ENCODE measurements around the gene CENPK. TPM values are rescaled to one million over a fixed set of nuclear protein-coding genes. Genes with fewer than 3 reads are reported as not detected.
"Not testable (repeated sequence)": the region's sequence is repeated elsewhere in the genome, so short reads cannot be mapped to it uniquely, and the experiment has no call there.

CENPK gene
- polyA plus RNA-seq (2013, experiment 1 of 2): 93.4 TPM
- 101 TPM for polyA plus RNA-seq (2013, experiment 2 of 2)

- Histone ChIP-seq H3K79me1 (ENCODE audit: low read depth, low read length) (peaks cover 2% of the 10 kb centered on the region), H3K9me3 (replicated peaks in 1 of 2; ENCODE audit: control insufficient read depth in 2 of 2, insufficient read depth in 1 of 2, low read depth in 1 of 2, low read length in 2 of 2) (no peaks in the 10 kb centered on the region)
These were observed at the start of gene CENPK, which contains the start of gene PPWD1 for GRCh38 chr5:65562731-65563701. Gene CENPK, minus strand, starts transcription at chr5:65563168. Its CDS starts 8,261 bp downstream, at chr5:65554907. Gene PPWD1, plus strand, starts transcription at chr5:65563296. Its CDS starts 15 bp downstream, at chr5:65563311.

GRCh38 chr5:65612298-65612907, 49.4 kb upstream of the CENPK start:
- WGBS, 2 donors (ENCODE audit: extremely low coverage in 2 of 2, insufficient read length in 2 of 2, insufficient replicate concordance in 1 of 2): no CpG with 5 or more reads among the region's 4 CpGs
- Histone ChIP-seq H2AK5ac (ENCODE audit: low read depth, low read length) (no peak overlapping the region), H3K4me2 (ENCODE audit: insufficient read depth, low read length, poor library complexity, severe bottlenecking) (no peak overlapping the region), H2AFZ (ENCODE audit: low read length) (no peak overlapping the region), H3K18ac (ENCODE audit: low read length) (no peak overlapping the region), H3K9me3 (replicated peaks in 1 of 2; ENCODE audit: control insufficient read depth in 2 of 2, insufficient read depth in 1 of 2, low read depth in 1 of 2, low read length in 2 of 2) (no peaks in the 10 kb centered on the region), H4K8ac (ENCODE audit: low read depth, low read length) (no peak overlapping the region), H3K14ac (ENCODE audit: low read length) (no peak overlapping the region), H2BK5ac (ENCODE audit: low read length) (no peak overlapping the region), H2BK120ac (ENCODE audit: low read depth, low read length) (no peak overlapping the region), H3K4me3 (ENCODE audit: low read length in 2 of 2) (no peak overlapping the region), H3K4ac (ENCODE audit: low read length) (no peak overlapping the region), H3K23ac (ENCODE audit: low read depth, low read length, poor library complexity) (no peak overlapping the region), H4K91ac (ENCODE audit: low read depth, low read length, poor library complexity) (no peak overlapping the region), H3K36me3 (replicated peaks in 1 of 2; ENCODE audit: control insufficient read depth in 2 of 2, insufficient read depth in 2 of 2, low read length in 2 of 2) (peaks cover 7 to 88% of the 10 kb centered on the region in 2 donors), H3K27ac (replicated peaks; ENCODE audit: low read length) (no peak overlapping the region), H2BK15ac (ENCODE audit: low read length) (no peak overlapping the region), H3K4me1 (ENCODE audit: control insufficient read depth in 2 of 2, insufficient read depth in 1 of 2, low read depth in 1 of 2, low read length in 2 of 2) (no peaks in the 10 kb centered on the region), H3K9ac (ENCODE audit: low read depth, low read length, poor library complexity) (no peak overlapping the region), H2BK12ac (ENCODE audit: low read length) (no peak overlapping the region), H3K27me3 (ENCODE audit: control insufficient read depth in 3 of 3, insufficient read depth in 3 of 3, low read depth in 1 of 3, low read length in 3 of 3) (no peaks in the 10 kb centered on the region), H3K79me1 (ENCODE audit: low read depth, low read length) (no peaks in the 10 kb centered on the region)
- DNase-seq (ENCODE audit: low spot score): no peak

More at GRCh38 chr5:65562731-65563701, at the start of gene CENPK, which contains the start of gene PPWD1:
- peak within 1 kb of the TSS; percentile 81 to 87 for H3K4me3 ChIP-seq (ENCODE audit: low read length in 2 of 2)
- H2BK12ac ChIP-seq (ENCODE audit: low read length): no peak within 1 kb of the TSS
- peaks cover 0 to 8% of the 10 kb centered on the region in 2 donors for H3K4me1 ChIP-seq (ENCODE audit: control insufficient read depth in 2 of 2, insufficient read depth in 1 of 2, low read depth in 1 of 2, low read length in 2 of 2)
- H2AK5ac ChIP-seq (ENCODE audit: low read depth, low read length): no peak within 1 kb of the TSS
- peak within 1 kb of the TSS; percentile 71 for H3K4ac ChIP-seq (ENCODE audit: low read length)
- H3K14ac ChIP-seq (ENCODE audit: low read length): peak within 1 kb of the TSS; percentile 25
- peak within 1 kb of the TSS; percentile 89 for H4K8ac ChIP-seq (ENCODE audit: low read depth, low read length)
- peaks cover 0 to 62% of the 10 kb centered on the region in 2 donors for H3K36me3 ChIP-seq (replicated peaks in 1 of 2; ENCODE audit: control insufficient read depth in 2 of 2, insufficient read depth in 2 of 2, low read length in 2 of 2)
- WGBS, 2 donors (ENCODE audit: extremely low coverage in 2 of 2, insufficient read length in 2 of 2, insufficient replicate concordance in 1 of 2): no CpG with 5 or more reads among the region's 54 CpGs
- peak within 1 kb of the TSS; percentile 62 for H2BK5ac ChIP-seq (ENCODE audit: low read length)
- no peaks in the 10 kb centered on the region for H3K27me3 ChIP-seq (ENCODE audit: control insufficient read depth in 3 of 3, insufficient read depth in 3 of 3, low read depth in 1 of 3, low read length in 3 of 3)
- peak within 1 kb of the TSS; percentile 37 for H3K23ac ChIP-seq (ENCODE audit: low read depth, low read length, poor library complexity)
- DNase-seq (ENCODE audit: low spot score): peak; percentile 94
- peak within 1 kb of the TSS; percentile 90 for H2AFZ ChIP-seq (ENCODE audit: low read length)
- no peak within 1 kb of the TSS for H2BK15ac ChIP-seq (ENCODE audit: low read length)
- H2BK120ac ChIP-seq (ENCODE audit: low read depth, low read length): no peak within 1 kb of the TSS
- H3K4me2 ChIP-seq (ENCODE audit: insufficient read depth, low read length, poor library complexity, severe bottlenecking): peak within 1 kb of the TSS; percentile 75
- H3K9ac ChIP-seq (ENCODE audit: low read depth, low read length, poor library complexity): peak within 1 kb of the TSS; percentile 53
- H3K18ac ChIP-seq (ENCODE audit: low read length): peak within 1 kb of the TSS; percentile 90
- H3K27ac ChIP-seq (replicated peaks; ENCODE audit: low read length): peak within 1 kb of the TSS; percentile 72
- no peak within 1 kb of the TSS for H4K91ac ChIP-seq (ENCODE audit: low read depth, low read length, poor library complexity)

GRCh38 chr5:65611524-65611923, 48.6 kb upstream of the CENPK start:
- no peaks in the 10 kb centered on the region for H3K9me3 ChIP-seq (replicated peaks in 1 of 2; ENCODE audit: control insufficient read depth in 2 of 2, insufficient read depth in 1 of 2, low read depth in 1 of 2, low read length in 2 of 2)
- no peak overlapping the region for H4K91ac ChIP-seq (ENCODE audit: low read depth, low read length, poor library complexity)
- H3K4me3 ChIP-seq (ENCODE audit: low read length in 2 of 2): no peak overlapping the region
- no peak overlapping the region for H2BK120ac ChIP-seq (ENCODE audit: low read depth, low read length)
- H3K27me3 ChIP-seq (ENCODE audit: control insufficient read depth in 3 of 3, insufficient read depth in 3 of 3, low read depth in 1 of 3, low read length in 3 of 3): no peaks in the 10 kb centered on the region
- peaks cover 10 to 88% of the 10 kb centered on the region in 2 donors for H3K36me3 ChIP-seq (replicated peaks in 1 of 2; ENCODE audit: control insufficient read depth in 2 of 2, insufficient read depth in 2 of 2, low read length in 2 of 2)
- H2AK5ac ChIP-seq (ENCODE audit: low read depth, low read length): no peak overlapping the region
- no peak overlapping the region for H3K18ac ChIP-seq (ENCODE audit: low read length)
- H3K23ac ChIP-seq (ENCODE audit: low read depth, low read length, poor library complexity): no peak overlapping the region
- no peak overlapping the region for H3K14ac ChIP-seq (ENCODE audit: low read length)
- DNase-seq (ENCODE audit: low spot score): no peak
- no peak overlapping the region for H2BK15ac ChIP-seq (ENCODE audit: low read length)
- H4K8ac ChIP-seq (ENCODE audit: low read depth, low read length): no peak overlapping the region
- H2BK12ac ChIP-seq (ENCODE audit: low read length): no peak overlapping the region
- H2AFZ ChIP-seq (ENCODE audit: low read length): no peak overlapping the region
- H3K4me2 ChIP-seq (ENCODE audit: insufficient read depth, low read length, poor library complexity, severe bottlenecking): no peak overlapping the region
- no peaks in the 10 kb centered on the region for H3K79me1 ChIP-seq (ENCODE audit: low read depth, low read length)
- no peak overlapping the region for H3K4ac ChIP-seq (ENCODE audit: low read length)
- no CpG with 5 or more reads among the region's 3 CpGs for WGBS, 2 donors (ENCODE audit: extremely low coverage in 2 of 2, insufficient read length in 2 of 2, insufficient replicate concordance in 1 of 2)
- H3K27ac ChIP-seq (replicated peaks; ENCODE audit: low read length): no peak overlapping the region
- H3K9ac ChIP-seq (ENCODE audit: low read depth, low read length, poor library complexity): no peak overlapping the region
- no peaks in the 10 kb centered on the region for H3K4me1 ChIP-seq (ENCODE audit: control insufficient read depth in 2 of 2, insufficient read depth in 1 of 2, low read depth in 1 of 2, low read length in 2 of 2)
- H2BK5ac ChIP-seq (ENCODE audit: low read length): no peak overlapping the region

GRCh38 chr5:65601761-65602160, 38.8 kb upstream of the CENPK start:
- WGBS, 2 donors (ENCODE audit: extremely low coverage in 2 of 2, insufficient read length in 2 of 2, insufficient replicate concordance in 1 of 2): no CpG with 5 or more reads among the region's 1 CpG

More at GRCh38 chr5:65601761-65602160, 38.8 kb upstream of the CENPK start:
- not testable (repeated sequence) for H3K27ac ChIP-seq (replicated peaks; ENCODE audit: low read length); H3K4ac ChIP-seq (ENCODE audit: low read length); H2BK120ac ChIP-seq (ENCODE audit: low read depth, low read length); H3K23ac ChIP-seq (ENCODE audit: low read depth, low read length, poor library complexity); H2AFZ ChIP-seq (ENCODE audit: low read length); H3K4me3 ChIP-seq (ENCODE audit: low read length in 2 of 2); H3K18ac ChIP-seq (ENCODE audit: low read length); H2AK5ac ChIP-seq (ENCODE audit: low read depth, low read length); H2BK12ac ChIP-seq (ENCODE audit: low read length); H2BK5ac ChIP-seq (ENCODE audit: low read length); H3K9ac ChIP-seq (ENCODE audit: low read depth, low read length, poor library complexity); H3K14ac ChIP-seq (ENCODE audit: low read length); DNase-seq (ENCODE audit: low spot score); H3K27me3 ChIP-seq (ENCODE audit: control insufficient read depth in 3 of 3, insufficient read depth in 3 of 3, low read depth in 1 of 3, low read length in 3 of 3); H2BK15ac ChIP-seq (ENCODE audit: low read length); H4K91ac ChIP-seq (ENCODE audit: low read depth, low read length, poor library complexity); H3K79me1 ChIP-seq (ENCODE audit: low read depth, low read length); H4K8ac ChIP-seq (ENCODE audit: low read depth, low read length); H3K4me1 ChIP-seq (ENCODE audit: control insufficient read depth in 2 of 2, insufficient read depth in 1 of 2, low read depth in 1 of 2, low read length in 2 of 2); H3K4me2 ChIP-seq (ENCODE audit: insufficient read depth, low read length, poor library complexity, severe bottlenecking)
- peaks cover 1 to 32% of the 10 kb centered on the region in 2 donors for H3K9me3 ChIP-seq (replicated peaks in 1 of 2; ENCODE audit: control insufficient read depth in 2 of 2, insufficient read depth in 1 of 2, low read depth in 1 of 2, low read length in 2 of 2)
- H3K36me3 ChIP-seq (replicated peaks in 1 of 2; ENCODE audit: control insufficient read depth in 2 of 2, insufficient read depth in 2 of 2, low read length in 2 of 2): peaks cover 11 to 94% of the 10 kb centered on the region in 2 donors
